Measurements from ENCODE around the gene MAP3K14. TPM values are rescaled to one million over a fixed set of nuclear protein-coding genes. Genes with fewer than 3 reads are reported as not detected.

MAP3K14 gene
- total RNA-seq, 1 donor from 2014 or later: 0.34 TPM

DNA sequence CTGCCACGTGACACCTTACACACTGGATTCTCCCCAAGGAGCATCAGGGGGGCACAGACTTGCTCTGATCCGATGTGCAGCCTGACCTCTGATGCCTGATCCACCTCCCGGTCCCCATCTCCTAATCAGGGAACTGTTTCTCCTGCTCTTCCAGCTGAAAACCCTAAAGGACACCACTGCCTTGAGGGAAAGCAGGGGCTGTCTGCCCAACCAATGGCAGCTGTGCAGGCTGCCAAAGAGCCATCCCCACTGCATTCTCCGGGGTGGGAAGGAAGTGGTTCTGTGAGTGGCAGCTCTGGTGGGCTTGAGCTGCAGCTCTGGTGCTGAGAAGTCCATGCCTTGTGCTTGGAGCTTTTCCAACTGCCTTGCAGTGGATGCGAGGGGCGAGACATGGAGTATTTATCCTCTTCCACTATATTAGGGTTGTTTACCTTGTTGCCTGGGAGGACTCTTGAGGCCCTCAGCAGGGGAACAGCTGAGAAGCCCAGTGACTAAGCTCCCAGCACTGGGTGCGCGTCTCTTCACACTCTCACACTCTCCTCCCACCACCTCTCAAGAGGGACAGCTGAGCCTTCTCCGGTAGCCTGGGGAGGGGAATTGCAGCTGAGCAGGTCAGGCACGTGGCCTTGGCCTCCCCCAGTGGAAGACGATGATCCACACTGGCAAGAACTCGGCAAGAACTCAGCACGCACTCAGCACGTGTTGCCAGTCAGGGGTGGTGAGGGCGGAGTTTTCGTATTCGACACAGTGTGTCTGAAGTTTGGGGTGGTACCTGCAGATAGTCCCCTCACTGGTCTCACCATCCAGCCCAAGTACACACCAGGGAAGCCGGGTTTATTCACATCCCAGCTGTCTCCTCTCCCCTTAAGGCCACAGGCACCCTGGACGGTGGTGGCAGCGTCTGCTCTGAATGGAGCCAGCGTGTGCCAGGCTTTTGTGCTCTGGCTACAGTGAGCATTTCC, 33.9 kb downstream of the MAP3K14 start:
- no peak overlapping the region for H3K9ac ChIP-seq
- no peaks in the 10 kb centered on the region for H3F3A ChIP-seq (ENCODE audit: low read depth)
- H3K79me2 ChIP-seq (ENCODE audit: low read depth): no peaks in the 10 kb centered on the region
- Mint-ChIP-seq H3K27ac (no peak overlapping the region), H3K4me1 (peaks cover 2% of the 10 kb centered on the region), H3K36me3 (peaks cover 17% of the 10 kb centered on the region), H3K9me3 (no peaks in the 10 kb centered on the region), H3K27me3 (ENCODE audit: insufficient read depth, low read depth) (peaks cover 2% of the 10 kb centered on the region), H3K4me3 (no peak overlapping the region)
- no peaks in the 10 kb centered on the region for H3K4me1 ChIP-seq
- H3K4me3 ChIP-seq: no peak overlapping the region
- H3K27me3 ChIP-seq: no peaks in the 10 kb centered on the region
- no peaks in the 10 kb centered on the region for H3K36me3 ChIP-seq
- H2AFZ ChIP-seq (replicated peaks): no peak overlapping the region
- no peak overlapping the region for H3K27ac ChIP-seq
- H4K20me1 ChIP-seq (ENCODE audit: low read depth): no peaks in the 10 kb centered on the region
- DNase-seq (ENCODE audit: low spot score): no peak
- TF ChIP-seq EZH2phosphoT487 (IDR thresholded peaks at IDR 0.05) (no peak), EZH2 (IDR thresholded peaks at IDR 0.05) (no peak)
- TF ChIP-seq, protein P1, sequence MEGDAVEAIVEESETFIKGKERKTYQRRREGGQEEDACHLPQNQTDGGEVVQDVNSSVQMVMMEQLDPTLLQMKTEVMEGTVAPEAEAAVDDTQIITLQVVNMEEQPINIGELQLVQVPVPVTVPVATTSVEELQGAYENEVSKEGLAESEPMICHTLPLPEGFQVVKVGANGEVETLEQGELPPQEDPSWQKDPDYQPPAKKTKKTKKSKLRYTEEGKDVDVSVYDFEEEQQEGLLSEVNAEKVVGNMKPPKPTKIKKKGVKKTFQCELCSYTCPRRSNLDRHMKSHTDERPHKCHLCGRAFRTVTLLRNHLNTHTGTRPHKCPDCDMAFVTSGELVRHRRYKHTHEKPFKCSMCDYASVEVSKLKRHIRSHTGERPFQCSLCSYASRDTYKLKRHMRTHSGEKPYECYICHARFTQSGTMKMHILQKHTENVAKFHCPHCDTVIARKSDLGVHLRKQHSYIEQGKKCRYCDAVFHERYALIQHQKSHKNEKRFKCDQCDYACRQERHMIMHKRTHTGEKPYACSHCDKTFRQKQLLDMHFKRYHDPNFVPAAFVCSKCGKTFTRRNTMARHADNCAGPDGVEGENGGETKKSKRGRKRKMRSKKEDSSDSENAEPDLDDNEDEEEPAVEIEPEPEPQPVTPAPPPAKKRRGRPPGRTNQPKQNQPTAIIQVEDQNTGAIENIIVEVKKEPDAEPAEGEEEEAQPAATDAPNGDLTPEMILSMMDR (IDR thresholded peaks at IDR 0.05): no peak
- H3K9me3 ChIP-seq (ENCODE audit: low read depth): no peaks in the 10 kb centered on the region
- no peak overlapping the region for H3K4me2 ChIP-seq

- no peak overlapping the region for H3K27ac ChIP-seq
- H3K4me2 ChIP-seq: no peak overlapping the region
- no peak overlapping the region for H3K4me3 Mint-ChIP-seq
- no peak for DNase-seq (ENCODE audit: low spot score)
- H3K27me3 ChIP-seq: no peaks in the 10 kb centered on the region
- no peak overlapping the region for H3K9ac ChIP-seq
- H2AFZ ChIP-seq (replicated peaks): no peak overlapping the region
- no peak overlapping the region for H3K27ac Mint-ChIP-seq
- peaks cover 7% of the 10 kb centered on the region for H3K4me1 Mint-ChIP-seq
- no peaks in the 10 kb centered on the region for H3F3A ChIP-seq (ENCODE audit: low read depth)
- TF ChIP-seq, protein P1 (IDR thresholded peaks at IDR 0.05): no peak
- TF ChIP-seq EZH2 (IDR thresholded peaks at IDR 0.05): no peak
- TF ChIP-seq EZH2phosphoT487 (IDR thresholded peaks at IDR 0.05): no peak
- no peaks in the 10 kb centered on the region for H3K4me1 ChIP-seq
- no peak overlapping the region for H3K4me3 ChIP-seq
- H3K9me3 ChIP-seq (ENCODE audit: low read depth): no peaks in the 10 kb centered on the region
- H3K36me3 Mint-ChIP-seq: peaks cover 14% of the 10 kb centered on the region
- H3K27me3 Mint-ChIP-seq (ENCODE audit: insufficient read depth, low read depth): peaks cover 2% of the 10 kb centered on the region
- H4K20me1 ChIP-seq (ENCODE audit: low read depth): no peaks in the 10 kb centered on the region
- H3K36me3 ChIP-seq: no peaks in the 10 kb centered on the region
- no peaks in the 10 kb centered on the region for H3K79me2 ChIP-seq (ENCODE audit: low read depth)
- H3K9me3 Mint-ChIP-seq: no peaks in the 10 kb centered on the region
These were observed 36.9 kb downstream of the MAP3K14 start for GRCh38 chr17:45279898-45280297.

GRCh38 chr17:45277992-45278391, 38.8 kb downstream of the MAP3K14 start:
- Mint-ChIP-seq H3K9me3 (no peaks in the 10 kb centered on the region), H3K4me1 (peaks cover 7% of the 10 kb centered on the region), H3K36me3 (peaks cover 9% of the 10 kb centered on the region), H3K27ac (no peak overlapping the region), H3K27me3 (ENCODE audit: insufficient read depth, low read depth) (peaks cover 2% of the 10 kb centered on the region), H3K4me3 (no peak overlapping the region)
- Histone ChIP-seq H3K79me2 (ENCODE audit: low read depth) (no peaks in the 10 kb centered on the region), H3K4me2 (no peak overlapping the region), H3K9me3 (ENCODE audit: low read depth) (no peaks in the 10 kb centered on the region), H3K4me1 (no peaks in the 10 kb centered on the region), H3K9ac (no peak overlapping the region), H3K4me3 (no peak overlapping the region), H3K36me3 (no peaks in the 10 kb centered on the region), H2AFZ (replicated peaks) (no peak overlapping the region), H3K27me3 (no peaks in the 10 kb centered on the region), H4K20me1 (ENCODE audit: low read depth) (no peaks in the 10 kb centered on the region), H3F3A (ENCODE audit: low read depth) (no peaks in the 10 kb centered on the region), H3K27ac (no peak overlapping the region)
- no peak for TF ChIP-seq EZH2 (IDR thresholded peaks at IDR 0.05)
- TF ChIP-seq, protein P1 (IDR thresholded peaks at IDR 0.05): no peak
- TF ChIP-seq EZH2phosphoT487 (IDR thresholded peaks at IDR 0.05): no peak
- DNase-seq (ENCODE audit: low spot score): no peak

Measured in neural progenitor cell (in vitro differentiated cells).